GM12878 (cell line): Measurements from ENCODE around the gene SGSH.

Source experiments
- CBFB ChIP-seq: IDR thresholded peaks from 2 replicates; pipeline ENCODE4 v1.6.1; 2016; ENCODE audit warnings: antibody characterized with exemption, low read depth
- CREB1 ChIP-seq: IDR thresholded peaks from 2 replicates; pipeline ENCODE4 v1.6.1; 2012; ENCODE audit warnings: low read depth, mild to moderate bottlenecking, inconsistent platforms
- EZH2 ChIP-seq: IDR thresholded peaks from 2 replicates; pipeline ENCODE4 v1.6.1; 2012; ENCODE audit warnings: low read depth, mild to moderate bottlenecking, control low read depth, inconsistent platforms, low read length, borderline replicate concordance; ENCODE audit not compliant: control insufficient read depth
- FOXK2 ChIP-seq: fragments of 450-650 bp; IDR thresholded peaks from 2 replicates; pipeline ENCODE4 v1.6.1; 2017; ENCODE audit warnings: mild to moderate bottlenecking, moderate library complexity
- JUND ChIP-seq: IDR thresholded peaks from 2 replicates; pipeline ENCODE4 v1.6.1; 2012; ENCODE audit warnings: low read depth, mild to moderate bottlenecking, low read length, improper control_type of control experiment, moderate library complexity
- PML ChIP-seq: IDR thresholded peaks from 2 replicates; pipeline ENCODE4 v1.6.1; 2012; ENCODE audit warnings: low read length, inconsistent platforms
- RCOR1 ChIP-seq: conservative IDR thresholded peaks from 2 replicates; pipeline ENCODE4 v1.6.1; 2012; ENCODE audit warnings: low read depth, low read length, improper control_type of control experiment
- TAF1 ChIP-seq: IDR thresholded peaks from 2 replicates; pipeline ENCODE4 v1.6.1; 2011; ENCODE audit warnings: mild to moderate bottlenecking, low read depth, low read length, borderline replicate concordance
- TBL1XR1 ChIP-seq: IDR thresholded peaks from 2 replicates; pipeline ENCODE4 v1.6.1; 2012; ENCODE audit warnings: low read depth, low read length, improper control_type of control experiment
- ZZZ3 ChIP-seq: IDR thresholded peaks from 2 replicates; pipeline ENCODE4 v1.6.1; 2011; ENCODE audit warnings: low read depth; ENCODE audit not compliant: control insufficient read depth, insufficient read length
- TF ChIP-seq, protein P1 (sequence below): IDR thresholded peaks from 2 replicates; pipeline ENCODE4 v1.6.1; 2012; ENCODE audit warnings: low read length, inconsistent platforms
- TF ChIP-seq, protein P2 (sequence below), 3 experiments: IDR thresholded peaks in 2 of 3; conservative IDR thresholded peaks in 1 of 3; 2 replicates each; pipeline ENCODE4 v1.5.1; 2011; ENCODE audit warnings: low read depth in 3 of 3, low read length in 3 of 3, mild to moderate bottlenecking in 3 of 3, control low read depth in 2 of 3, moderate library complexity in 2 of 3, inconsistent platforms in 1 of 3, mixed read lengths in 1 of 3; ENCODE audit not compliant: control insufficient read depth in 2 of 3, insufficient read depth in 1 of 3; ENCODE audit errors: extremely low read depth in 1 of 3
- TF ChIP-seq, protein P3 (sequence below): IDR thresholded peaks from 2 replicates; pipeline ENCODE4 v1.6.1; 2011; ENCODE audit warnings: low read depth, mild to moderate bottlenecking, low read length, moderate library complexity, borderline replicate concordance; ENCODE audit errors: extremely low read depth
- TF ChIP-seq, protein P4 (sequence below): IDR thresholded peaks from 2 replicates; pipeline ENCODE4 v1.6.1; 2012; ENCODE audit warnings: mild to moderate bottlenecking, low read depth, low read length

- TF ChIP-seq TBL1XR1: no peak
- no peak for TF ChIP-seq ZZZ3
- TF ChIP-seq, protein P1, sequence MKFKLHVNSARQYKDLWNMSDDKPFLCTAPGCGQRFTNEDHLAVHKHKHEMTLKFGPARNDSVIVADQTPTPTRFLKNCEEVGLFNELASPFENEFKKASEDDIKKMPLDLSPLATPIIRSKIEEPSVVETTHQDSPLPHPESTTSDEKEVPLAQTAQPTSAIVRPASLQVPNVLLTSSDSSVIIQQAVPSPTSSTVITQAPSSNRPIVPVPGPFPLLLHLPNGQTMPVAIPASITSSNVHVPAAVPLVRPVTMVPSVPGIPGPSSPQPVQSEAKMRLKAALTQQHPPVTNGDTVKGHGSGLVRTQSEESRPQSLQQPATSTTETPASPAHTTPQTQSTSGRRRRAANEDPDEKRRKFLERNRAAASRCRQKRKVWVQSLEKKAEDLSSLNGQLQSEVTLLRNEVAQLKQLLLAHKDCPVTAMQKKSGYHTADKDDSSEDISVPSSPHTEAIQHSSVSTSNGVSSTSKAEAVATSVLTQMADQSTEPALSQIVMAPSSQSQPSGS: no peak
- TF ChIP-seq, protein P2, sequence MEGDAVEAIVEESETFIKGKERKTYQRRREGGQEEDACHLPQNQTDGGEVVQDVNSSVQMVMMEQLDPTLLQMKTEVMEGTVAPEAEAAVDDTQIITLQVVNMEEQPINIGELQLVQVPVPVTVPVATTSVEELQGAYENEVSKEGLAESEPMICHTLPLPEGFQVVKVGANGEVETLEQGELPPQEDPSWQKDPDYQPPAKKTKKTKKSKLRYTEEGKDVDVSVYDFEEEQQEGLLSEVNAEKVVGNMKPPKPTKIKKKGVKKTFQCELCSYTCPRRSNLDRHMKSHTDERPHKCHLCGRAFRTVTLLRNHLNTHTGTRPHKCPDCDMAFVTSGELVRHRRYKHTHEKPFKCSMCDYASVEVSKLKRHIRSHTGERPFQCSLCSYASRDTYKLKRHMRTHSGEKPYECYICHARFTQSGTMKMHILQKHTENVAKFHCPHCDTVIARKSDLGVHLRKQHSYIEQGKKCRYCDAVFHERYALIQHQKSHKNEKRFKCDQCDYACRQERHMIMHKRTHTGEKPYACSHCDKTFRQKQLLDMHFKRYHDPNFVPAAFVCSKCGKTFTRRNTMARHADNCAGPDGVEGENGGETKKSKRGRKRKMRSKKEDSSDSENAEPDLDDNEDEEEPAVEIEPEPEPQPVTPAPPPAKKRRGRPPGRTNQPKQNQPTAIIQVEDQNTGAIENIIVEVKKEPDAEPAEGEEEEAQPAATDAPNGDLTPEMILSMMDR (IDR thresholded peaks at IDR 0.05 in 2 of 3, conservative IDR thresholded peaks at IDR 0.05 in 1 of 3; ENCODE audit: control insufficient read depth in 2 of 3, extremely low read depth in 1 of 3, insufficient read depth in 1 of 3, low read depth in 3 of 3, low read length in 3 of 3): no peak
- TF ChIP-seq CBFB: no peak
- no peak for TF ChIP-seq TAF1
- no peak for TF ChIP-seq PML
- TF ChIP-seq JUND: no peak
- no peak for TF ChIP-seq RCOR1
- no peak for TF ChIP-seq FOXK2
- TF ChIP-seq, protein P3, sequence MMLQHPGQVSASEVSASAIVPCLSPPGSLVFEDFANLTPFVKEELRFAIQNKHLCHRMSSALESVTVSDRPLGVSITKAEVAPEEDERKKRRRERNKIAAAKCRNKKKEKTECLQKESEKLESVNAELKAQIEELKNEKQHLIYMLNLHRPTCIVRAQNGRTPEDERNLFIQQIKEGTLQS: no peak
- no peak for TF ChIP-seq EZH2
- TF ChIP-seq CREB1: no peak
- TF ChIP-seq, protein P4, sequence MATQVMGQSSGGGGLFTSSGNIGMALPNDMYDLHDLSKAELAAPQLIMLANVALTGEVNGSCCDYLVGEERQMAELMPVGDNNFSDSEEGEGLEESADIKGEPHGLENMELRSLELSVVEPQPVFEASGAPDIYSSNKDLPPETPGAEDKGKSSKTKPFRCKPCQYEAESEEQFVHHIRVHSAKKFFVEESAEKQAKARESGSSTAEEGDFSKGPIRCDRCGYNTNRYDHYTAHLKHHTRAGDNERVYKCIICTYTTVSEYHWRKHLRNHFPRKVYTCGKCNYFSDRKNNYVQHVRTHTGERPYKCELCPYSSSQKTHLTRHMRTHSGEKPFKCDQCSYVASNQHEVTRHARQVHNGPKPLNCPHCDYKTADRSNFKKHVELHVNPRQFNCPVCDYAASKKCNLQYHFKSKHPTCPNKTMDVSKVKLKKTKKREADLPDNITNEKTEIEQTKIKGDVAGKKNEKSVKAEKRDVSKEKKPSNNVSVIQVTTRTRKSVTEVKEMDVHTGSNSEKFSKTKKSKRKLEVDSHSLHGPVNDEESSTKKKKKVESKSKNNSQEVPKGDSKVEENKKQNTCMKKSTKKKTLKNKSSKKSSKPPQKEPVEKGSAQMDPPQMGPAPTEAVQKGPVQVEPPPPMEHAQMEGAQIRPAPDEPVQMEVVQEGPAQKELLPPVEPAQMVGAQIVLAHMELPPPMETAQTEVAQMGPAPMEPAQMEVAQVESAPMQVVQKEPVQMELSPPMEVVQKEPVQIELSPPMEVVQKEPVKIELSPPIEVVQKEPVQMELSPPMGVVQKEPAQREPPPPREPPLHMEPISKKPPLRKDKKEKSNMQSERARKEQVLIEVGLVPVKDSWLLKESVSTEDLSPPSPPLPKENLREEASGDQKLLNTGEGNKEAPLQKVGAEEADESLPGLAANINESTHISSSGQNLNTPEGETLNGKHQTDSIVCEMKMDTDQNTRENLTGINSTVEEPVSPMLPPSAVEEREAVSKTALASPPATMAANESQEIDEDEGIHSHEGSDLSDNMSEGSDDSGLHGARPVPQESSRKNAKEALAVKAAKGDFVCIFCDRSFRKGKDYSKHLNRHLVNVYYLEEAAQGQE: no peak
Measured at GRCh38 chr17:80248001-80248893, 28.1 kb upstream of the SGSH start.
